AG09319 (cell line): ENCODE data around the gene EYS.
"Not testable (repeated sequence)": the region's sequence is repeated elsewhere in the genome, so short reads cannot be mapped to it uniquely, and the experiment has no call there.

Experiments
- DNase-seq: peaks from one replicate; pipeline ENCODE4 v3.0.0-alpha.2; 2010; ENCODE audit warnings: low read depth; ENCODE audit errors: extremely low read depth
- TF ChIP-seq, protein P1 (sequence below): IDR thresholded peaks from 2 replicates; pipeline ENCODE4 v1.5.1; 2011; ENCODE audit warnings: low read depth, mild to moderate bottlenecking, inconsistent platforms, low read length, moderate library complexity

Gene EYS

DNA sequence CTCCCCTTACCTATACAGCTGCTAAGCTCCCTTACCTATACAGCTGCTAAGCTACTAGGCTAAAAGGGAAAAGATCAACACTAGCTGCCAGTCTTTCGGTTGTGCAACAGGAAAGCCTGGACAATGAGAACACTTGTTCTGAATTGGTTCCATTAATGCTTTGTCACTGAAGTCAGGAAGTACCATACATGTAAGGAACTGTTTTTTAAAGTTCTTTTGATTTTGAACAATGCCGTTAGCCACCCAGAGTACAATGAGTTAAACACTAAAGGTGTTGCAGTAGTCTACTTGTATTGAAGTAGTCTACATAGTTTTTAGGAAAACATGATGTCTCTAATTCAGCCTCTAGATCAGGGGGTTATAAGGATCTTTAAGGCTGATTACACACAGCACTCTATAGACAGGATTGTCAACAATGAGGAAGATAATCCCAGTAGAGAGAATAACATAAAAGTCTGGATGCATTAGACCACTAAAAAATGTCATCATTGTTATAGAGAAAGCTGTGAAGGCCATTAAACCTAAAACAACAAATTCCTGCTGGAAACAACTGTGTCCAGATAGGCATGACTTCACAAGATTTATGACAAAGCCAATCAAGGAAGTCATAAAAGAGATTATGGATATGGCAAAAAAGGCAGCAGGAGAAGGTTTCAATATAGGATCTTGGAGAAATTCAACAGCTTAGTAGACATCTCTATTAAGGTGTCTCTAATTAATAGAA is 1765.1 kb downstream of the EYS start:
- TF ChIP-seq, protein P1, sequence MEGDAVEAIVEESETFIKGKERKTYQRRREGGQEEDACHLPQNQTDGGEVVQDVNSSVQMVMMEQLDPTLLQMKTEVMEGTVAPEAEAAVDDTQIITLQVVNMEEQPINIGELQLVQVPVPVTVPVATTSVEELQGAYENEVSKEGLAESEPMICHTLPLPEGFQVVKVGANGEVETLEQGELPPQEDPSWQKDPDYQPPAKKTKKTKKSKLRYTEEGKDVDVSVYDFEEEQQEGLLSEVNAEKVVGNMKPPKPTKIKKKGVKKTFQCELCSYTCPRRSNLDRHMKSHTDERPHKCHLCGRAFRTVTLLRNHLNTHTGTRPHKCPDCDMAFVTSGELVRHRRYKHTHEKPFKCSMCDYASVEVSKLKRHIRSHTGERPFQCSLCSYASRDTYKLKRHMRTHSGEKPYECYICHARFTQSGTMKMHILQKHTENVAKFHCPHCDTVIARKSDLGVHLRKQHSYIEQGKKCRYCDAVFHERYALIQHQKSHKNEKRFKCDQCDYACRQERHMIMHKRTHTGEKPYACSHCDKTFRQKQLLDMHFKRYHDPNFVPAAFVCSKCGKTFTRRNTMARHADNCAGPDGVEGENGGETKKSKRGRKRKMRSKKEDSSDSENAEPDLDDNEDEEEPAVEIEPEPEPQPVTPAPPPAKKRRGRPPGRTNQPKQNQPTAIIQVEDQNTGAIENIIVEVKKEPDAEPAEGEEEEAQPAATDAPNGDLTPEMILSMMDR, result no peak
- no peak for DNase-seq

- DNase-seq, result no peak
Measured at GRCh38 chr6:63940056-63940455, 1767.0 kb downstream of the EYS start.

GRCh38 chr6:63936399-63936798 is 1770.6 kb downstream of the EYS start:
- TF ChIP-seq, protein P1, result no peak
- DNase-seq, result no peak

More at GRCh38 chr6:63940056-63940455, 1767.0 kb downstream of the EYS start:
- TF ChIP-seq, protein P1, result no peak

- no peak for DNase-seq
- TF ChIP-seq, protein P1, result no peak
Measured at GRCh38 chr6:63935732-63936131, 1771.3 kb downstream of the EYS start.

- not testable (repeated sequence) for DNase-seq
Measured at GRCh38 chr6:63933948-63934347, 1773.1 kb downstream of the EYS start.

DNA sequence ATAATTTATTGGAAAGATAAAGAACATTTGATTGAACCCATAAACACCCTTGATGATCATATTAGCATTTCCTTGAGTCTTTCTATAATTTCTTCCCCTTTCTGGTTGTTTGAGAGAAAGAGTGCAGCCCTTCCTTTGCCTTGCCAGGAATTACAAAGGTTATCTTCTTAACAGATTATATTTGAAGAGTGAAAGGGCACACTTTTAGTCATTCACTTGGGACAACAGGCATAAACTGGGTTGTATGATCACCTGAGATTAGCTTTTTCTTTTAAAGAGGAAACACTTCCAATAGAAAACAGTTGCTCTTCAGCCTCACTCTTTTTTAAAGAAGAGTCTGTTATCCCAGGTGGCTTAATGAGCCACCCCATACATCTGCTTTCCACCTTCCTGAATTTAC is 1776.2 kb downstream of the EYS start:
- TF ChIP-seq, protein P1, result no peak
- DNase-seq, result no peak

DNA sequence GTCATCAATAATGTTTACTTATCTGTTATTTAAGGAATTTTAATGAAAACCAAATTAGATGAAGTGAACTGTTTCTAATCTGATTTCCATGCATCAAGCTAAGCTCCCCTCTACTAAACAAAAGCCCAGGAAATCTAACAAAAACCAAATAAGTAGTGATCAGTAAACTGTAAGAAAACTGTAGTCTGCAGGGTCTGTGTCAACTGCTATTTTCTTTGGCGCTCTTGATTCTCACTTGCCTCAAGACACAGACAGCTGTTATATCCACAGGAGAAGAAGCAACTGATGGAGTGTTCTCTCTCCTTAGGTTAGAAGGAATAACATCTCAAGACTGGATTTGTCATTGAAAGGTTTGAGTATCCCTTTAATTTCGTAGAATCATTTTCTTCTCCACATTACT is 1777.9 kb downstream of the EYS start:
- TF ChIP-seq, protein P1, result no peak

DNA sequence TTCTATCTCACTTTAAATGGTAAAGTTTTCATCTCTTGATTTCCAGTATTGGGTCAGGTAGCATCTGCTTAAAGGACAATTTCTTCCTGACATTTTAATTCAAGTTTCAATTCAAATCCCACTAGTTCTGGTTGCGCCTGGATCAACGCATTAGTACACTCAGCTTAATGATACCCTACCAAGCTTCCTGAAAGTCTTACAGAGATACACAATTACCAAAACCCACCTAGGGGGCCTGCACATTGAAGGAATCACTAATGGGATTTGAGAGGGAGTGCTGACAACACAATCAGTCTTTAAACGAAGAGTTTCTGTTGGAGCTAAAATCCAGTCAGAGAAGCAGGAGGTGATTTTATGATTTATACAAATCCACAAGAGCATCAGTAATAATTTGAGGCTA is 1778.4 kb downstream of the EYS start:
- TF ChIP-seq, protein P1, result no peak
- DNase-seq, result no peak

More for the DNA sequence above, 1777.9 kb downstream of the EYS start:
- DNase-seq, result no peak
